HK-2 (cell line): ENCODE measurements around the gene TSSK3.
A peak's percentile ranks its signal among the peaks of the same experiment; 100 is the strongest.

Experiments
- DNase-seq: peaks from one replicate; pipeline ENCODE4 v3.0.0-alpha.2; 2018; ENCODE audit not compliant: unreplicated experiment

Gene TSSK3

GRCh38 chr1:32400876-32401631 lies 38.7 kb downstream of the TSSK3 start:
- DNase-seq: peak; percentile 79

- DNase-seq: no peak
Measured at GRCh38 chr1:32404946-32405345, 42.6 kb downstream of the TSSK3 start.

GRCh38 chr1:32405672-32406467 lies 43.5 kb downstream of the TSSK3 start:
- no peak for DNase-seq

- no peak for DNase-seq
Measured at GRCh38 chr1:32406629-32407111, 44.3 kb downstream of the TSSK3 start.

- no peak for DNase-seq
Measured at GRCh38 chr1:32411261-32411660, 48.9 kb downstream of the TSSK3 start.

GRCh38 chr1:32413507-32414185 lies 51.3 kb downstream of the TSSK3 start:
- peak; percentile 51 for DNase-seq
